WTC11 (cell line): Measurements from ENCODE around the gene NELL1. TPM values are rescaled to one million over a fixed set of nuclear protein-coding genes. Genes with fewer than 3 reads are reported as not detected.

Source experiments
- ATAC-seq: fragments of 200-7000 bp; cut with Tn5 transposase; 2 replicates; pipeline ENCODE4 v1.10.0; 2021; ENCODE audit warnings: mild to moderate bottlenecking, moderate library complexity
- CTCF ChIA-PET: fragments of 300-600 bp; sonication (Branson Sonifier 250); formaldehyde crosslinking; loops from one replicate; lab custom pipeline; 2021; ENCODE audit warnings: antibody characterized with exemption; lab: Charles Lee
- POLR2A ChIA-PET: fragments of 350-600 bp; sonication (Branson Sonifier 250); formaldehyde crosslinking; loops from one replicate; lab custom pipeline; 2021; ENCODE audit warnings: antibody characterized with exemption; lab: Charles Lee
- DNase-seq: peaks from one replicate; pipeline ENCODE4 v3.0.0; 2021; ENCODE audit warnings: low spot score
- H3K27ac Mint-ChIP-seq: 2 replicates; pipeline ENCODE4 v1.8.0; 2021; ENCODE audit warnings: mixed read lengths
- H3K27me3 Mint-ChIP-seq: 2 replicates; pipeline ENCODE4 v1.8.0; 2021; ENCODE audit warnings: low read depth, mild to moderate bottlenecking, moderate library complexity, mixed read lengths
- H3K36me3 Mint-ChIP-seq: 2 replicates; pipeline ENCODE4 v1.8.0; 2021; ENCODE audit warnings: mixed read lengths
- H3K4me1 Mint-ChIP-seq: 2 replicates; pipeline ENCODE4 v1.8.0; 2022; ENCODE audit warnings: mixed read lengths
- H3K4me3 Mint-ChIP-seq: 2 replicates; pipeline ENCODE4 v1.8.0; 2021; ENCODE audit warnings: mild to moderate bottlenecking, moderate library complexity, mixed read lengths
- H3K9me3 Mint-ChIP-seq: 2 replicates; pipeline ENCODE4 v1.8.0; 2021; ENCODE audit warnings: mixed read lengths
- CREB1 ChIP-seq: sonication (generic); formaldehyde crosslinking; IDR thresholded peaks from 2 replicates; pipeline ENCODE4 v1.8.0; 2023; ENCODE audit warnings: mild to moderate bottlenecking, missing genetic modification reagents
- E2F1 ChIP-seq: sonication (generic); formaldehyde crosslinking; IDR thresholded peaks from 2 replicates; pipeline ENCODE4 v1.8.0; 2022; ENCODE audit warnings: mild to moderate bottlenecking, missing genetic modification reagents
- ESRRA ChIP-seq: sonication (generic); formaldehyde crosslinking; IDR thresholded peaks from 2 replicates; pipeline ENCODE4 v1.8.1; 2022; ENCODE audit warnings: mild to moderate bottlenecking, missing genetic modification reagents, borderline replicate concordance
- ETV6 ChIP-seq: sonication (generic); formaldehyde crosslinking; IDR thresholded peaks from 2 replicates; pipeline ENCODE4 v1.8.1; 2022; ENCODE audit warnings: mild to moderate bottlenecking, missing genetic modification reagents
- FOXJ3 ChIP-seq: sonication (generic); formaldehyde crosslinking; IDR thresholded peaks from 2 replicates; pipeline ENCODE4 v1.9.0; 2021; ENCODE audit warnings: missing genetic modification reagents, mild to moderate bottlenecking, borderline replicate concordance
- FOXP4 ChIP-seq: sonication (generic); formaldehyde crosslinking; IDR thresholded peaks from 2 replicates; pipeline ENCODE4 v1.8.0; 2022; ENCODE audit warnings: mild to moderate bottlenecking, missing genetic modification reagents
- IRF1 ChIP-seq: sonication (generic); formaldehyde crosslinking; IDR thresholded peaks from 2 replicates; pipeline ENCODE4 v1.8.0; 2023; ENCODE audit warnings: missing genetic modification reagents
- IRF2 ChIP-seq: sonication (generic); formaldehyde crosslinking; IDR thresholded peaks from 2 replicates; pipeline ENCODE4 v1.8.0; 2022; ENCODE audit warnings: low read depth, missing genetic modification reagents, borderline replicate concordance
- MXD4 ChIP-seq: fragments of 250-450 bp; sonication (Bioruptor Pico); IDR thresholded peaks from 2 replicates; pipeline ENCODE4 v1.8.0; 2021; ENCODE audit warnings: mild to moderate bottlenecking, moderate library complexity, borderline replicate concordance
- NFYB ChIP-seq: sonication (generic); formaldehyde crosslinking; conservative IDR thresholded peaks from 2 replicates; pipeline ENCODE4 v1.8.0; 2022; ENCODE audit warnings: low read depth, missing genetic modification reagents
- NR2C2 ChIP-seq: sonication (generic); formaldehyde crosslinking; IDR thresholded peaks from 2 replicates; pipeline ENCODE4 v1.8.0; 2022; ENCODE audit warnings: mild to moderate bottlenecking, missing genetic modification reagents
- NR3C1 ChIP-seq: sonication (generic); formaldehyde crosslinking; conservative IDR thresholded peaks from 2 replicates; pipeline ENCODE4 v1.8.1; 2023; ENCODE audit warnings: low read depth, mild to moderate bottlenecking, missing genetic modification reagents
- PRRX2 ChIP-seq: fragments of 250-450 bp; sonication (Bioruptor Pico); IDR thresholded peaks from 2 replicates; pipeline ENCODE4 v1.8.0; 2021; ENCODE audit warnings: mild to moderate bottlenecking
- SOX15 ChIP-seq: fragments of 250-450 bp; sonication (Bioruptor Pico); IDR thresholded peaks from 2 replicates; pipeline ENCODE4 v1.9.0; 2021; ENCODE audit warnings: mild to moderate bottlenecking
- ZBTB21 ChIP-seq: sonication (generic); formaldehyde crosslinking; IDR thresholded peaks from 2 replicates; pipeline ENCODE4 v1.8.1; 2023; ENCODE audit warnings: mild to moderate bottlenecking, missing genetic modification reagents, borderline replicate concordance
- ZMAT4 ChIP-seq: fragments of 250-450 bp; sonication (Bioruptor Pico); IDR thresholded peaks from 2 replicates; pipeline ENCODE4 v1.9.0; 2021; ENCODE audit warnings: mild to moderate bottlenecking
- ZNF532 ChIP-seq: fragments of 250-450 bp; sonication (Bioruptor Pico); IDR thresholded peaks from 2 replicates; pipeline ENCODE4 v1.9.0; 2021; ENCODE audit warnings: mild to moderate bottlenecking, borderline replicate concordance
- total RNA-seq: library from RNA; stranded (reverse); gene quantifications from 3 replicates; pipeline ENCODE4 v1.2.3, GENCODE V29; 2021
- TF ChIP-seq, protein P1 (sequence below): sonication (generic); formaldehyde crosslinking; IDR thresholded peaks from 2 replicates; pipeline ENCODE4 v1.8.1; 2023; ENCODE audit warnings: mild to moderate bottlenecking, missing genetic modification reagents, moderate library complexity
- TF ChIP-seq, protein P2 (sequence below): sonication (generic); formaldehyde crosslinking; conservative IDR thresholded peaks from 2 replicates; pipeline ENCODE4 v1.8.1; 2023; ENCODE audit warnings: mild to moderate bottlenecking, low read depth, missing genetic modification reagents, moderate library complexity
- TF ChIP-seq, protein P3 (sequence below): sonication (generic); formaldehyde crosslinking; IDR thresholded peaks from 2 replicates; pipeline ENCODE4 v1.8.0; 2022; ENCODE audit warnings: mild to moderate bottlenecking, missing genetic modification reagents
- TF ChIP-seq, protein P4 (sequence below): sonication (generic); formaldehyde crosslinking; IDR thresholded peaks from 2 replicates; pipeline ENCODE4 v1.8.1; 2022; ENCODE audit warnings: low read depth, missing genetic modification reagents, borderline replicate concordance

The NELL1 gene
- total RNA-seq, 1 experiment from 2014 or later = 1.8 TPM

DNA sequence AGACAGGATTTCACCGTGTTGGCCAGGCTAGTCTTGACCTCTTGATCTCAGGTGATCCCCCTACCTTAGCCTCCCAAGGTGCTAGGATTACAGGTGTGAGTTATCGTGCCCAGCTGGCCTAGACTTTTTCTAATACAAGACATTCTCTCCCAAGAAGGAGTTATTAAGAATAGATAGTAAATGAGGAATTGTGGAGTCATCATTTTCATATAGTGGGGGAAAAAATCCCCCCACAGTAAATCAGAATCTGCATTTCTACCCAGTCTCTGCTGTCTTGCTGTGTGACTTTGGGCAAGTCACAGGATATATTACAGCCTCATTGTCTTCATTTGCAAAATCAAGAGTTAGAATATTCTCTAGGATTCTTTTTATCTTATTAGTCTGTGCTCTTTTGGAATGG lies 48.4 kb upstream of the NELL1 start:
- TF ChIP-seq SOX15 (no peak), FOXP4 (CRISPR knock-in tag) (no peak), ETV6 (CRISPR knock-in tag) (no peak), IRF1 (CRISPR knock-in tag) (no peak), NR2C2 (CRISPR knock-in tag) (no peak), ZBTB21 (CRISPR knock-in tag) (no peak), ZNF532 (no peak), NFYB (CRISPR knock-in tag) (no peak), NR3C1 (CRISPR knock-in tag) (no peak), CREB1 (CRISPR knock-in tag) (no peak)
- TF ChIP-seq, protein P1, sequence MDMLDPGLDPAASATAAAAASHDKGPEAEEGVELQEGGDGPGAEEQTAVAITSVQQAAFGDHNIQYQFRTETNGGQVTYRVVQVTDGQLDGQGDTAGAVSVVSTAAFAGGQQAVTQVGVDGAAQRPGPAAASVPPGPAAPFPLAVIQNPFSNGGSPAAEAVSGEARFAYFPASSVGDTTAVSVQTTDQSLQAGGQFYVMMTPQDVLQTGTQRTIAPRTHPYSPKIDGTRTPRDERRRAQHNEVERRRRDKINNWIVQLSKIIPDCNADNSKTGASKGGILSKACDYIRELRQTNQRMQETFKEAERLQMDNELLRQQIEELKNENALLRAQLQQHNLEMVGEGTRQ = no peak
- ChIA-PET CTCF (interaction anchor here (0.7 to 4.3 kb wide), 5 partner anchors 9 to 493 kb away, joined by 3 to 33 read pairs (median 3); no protein-coding TSS in a partner anchor), POLR2A (no interaction called here)
- no peak overlapping the region for H3K4me3 Mint-ChIP-seq
- DNase-seq = no peak
- ATAC-seq = no peak
- H3K9me3 Mint-ChIP-seq = no peaks in the 10 kb centered on the region
- H3K36me3 Mint-ChIP-seq = no peaks in the 10 kb centered on the region
- H3K4me1 Mint-ChIP-seq = peaks cover 39% of the 10 kb centered on the region
- peaks cover 5% of the 10 kb centered on the region; the same call in 1 of the 2 replicates for H3K27me3 Mint-ChIP-seq
- H3K27ac Mint-ChIP-seq = peak overlapping the region; percentile 67

- peaks cover 5% of the 10 kb centered on the region; the same call in 1 of the 2 replicates for H3K27me3 Mint-ChIP-seq
- no peaks in the 10 kb centered on the region for H3K36me3 Mint-ChIP-seq
- CTCF ChIA-PET = interaction anchor here (0.6 to 4.3 kb wide), 6 partner anchors 9 to 493 kb away, joined by 3 to 33 read pairs (median 3); no protein-coding TSS in a partner anchor
- POLR2A ChIA-PET = no interaction called here
- DNase-seq (peak; percentile 44), ATAC-seq (peak; percentile 80)
- H3K27ac Mint-ChIP-seq = peak overlapping the region; percentile 67
- H3K4me3 Mint-ChIP-seq = no peak overlapping the region
- H3K9me3 Mint-ChIP-seq = no peaks in the 10 kb centered on the region
- peaks cover 43% of the 10 kb centered on the region for H3K4me1 Mint-ChIP-seq
- TF ChIP-seq NR2C2 (CRISPR knock-in tag) (no peak), E2F1 (CRISPR knock-in tag) (no peak), MXD4 (CRISPR knock-in tag) (no peak), FOXJ3 (CRISPR knock-in tag) (no peak), ESRRA (CRISPR knock-in tag) (peak; percentile 80), ZMAT4 (CRISPR knock-in tag) (no peak), PRRX2 (CRISPR knock-in tag) (no peak), IRF2 (CRISPR knock-in tag) (no peak)
- TF ChIP-seq, protein P2, sequence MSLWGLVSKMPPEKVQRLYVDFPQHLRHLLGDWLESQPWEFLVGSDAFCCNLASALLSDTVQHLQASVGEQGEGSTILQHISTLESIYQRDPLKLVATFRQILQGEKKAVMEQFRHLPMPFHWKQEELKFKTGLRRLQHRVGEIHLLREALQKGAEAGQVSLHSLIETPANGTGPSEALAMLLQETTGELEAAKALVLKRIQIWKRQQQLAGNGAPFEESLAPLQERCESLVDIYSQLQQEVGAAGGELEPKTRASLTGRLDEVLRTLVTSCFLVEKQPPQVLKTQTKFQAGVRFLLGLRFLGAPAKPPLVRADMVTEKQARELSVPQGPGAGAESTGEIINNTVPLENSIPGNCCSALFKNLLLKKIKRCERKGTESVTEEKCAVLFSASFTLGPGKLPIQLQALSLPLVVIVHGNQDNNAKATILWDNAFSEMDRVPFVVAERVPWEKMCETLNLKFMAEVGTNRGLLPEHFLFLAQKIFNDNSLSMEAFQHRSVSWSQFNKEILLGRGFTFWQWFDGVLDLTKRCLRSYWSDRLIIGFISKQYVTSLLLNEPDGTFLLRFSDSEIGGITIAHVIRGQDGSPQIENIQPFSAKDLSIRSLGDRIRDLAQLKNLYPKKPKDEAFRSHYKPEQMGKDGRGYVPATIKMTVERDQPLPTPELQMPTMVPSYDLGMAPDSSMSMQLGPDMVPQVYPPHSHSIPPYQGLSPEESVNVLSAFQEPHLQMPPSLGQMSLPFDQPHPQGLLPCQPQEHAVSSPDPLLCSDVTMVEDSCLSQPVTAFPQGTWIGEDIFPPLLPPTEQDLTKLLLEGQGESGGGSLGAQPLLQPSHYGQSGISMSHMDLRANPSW (CRISPR knock-in tag) = no peak
- TF ChIP-seq, protein P3, sequence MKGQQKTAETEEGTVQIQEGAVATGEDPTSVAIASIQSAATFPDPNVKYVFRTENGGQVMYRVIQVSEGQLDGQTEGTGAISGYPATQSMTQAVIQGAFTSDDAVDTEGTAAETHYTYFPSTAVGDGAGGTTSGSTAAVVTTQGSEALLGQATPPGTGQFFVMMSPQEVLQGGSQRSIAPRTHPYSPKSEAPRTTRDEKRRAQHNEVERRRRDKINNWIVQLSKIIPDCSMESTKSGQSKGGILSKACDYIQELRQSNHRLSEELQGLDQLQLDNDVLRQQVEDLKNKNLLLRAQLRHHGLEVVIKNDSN (CRISPR knock-in tag) = no peak
- TF ChIP-seq, protein P4, sequence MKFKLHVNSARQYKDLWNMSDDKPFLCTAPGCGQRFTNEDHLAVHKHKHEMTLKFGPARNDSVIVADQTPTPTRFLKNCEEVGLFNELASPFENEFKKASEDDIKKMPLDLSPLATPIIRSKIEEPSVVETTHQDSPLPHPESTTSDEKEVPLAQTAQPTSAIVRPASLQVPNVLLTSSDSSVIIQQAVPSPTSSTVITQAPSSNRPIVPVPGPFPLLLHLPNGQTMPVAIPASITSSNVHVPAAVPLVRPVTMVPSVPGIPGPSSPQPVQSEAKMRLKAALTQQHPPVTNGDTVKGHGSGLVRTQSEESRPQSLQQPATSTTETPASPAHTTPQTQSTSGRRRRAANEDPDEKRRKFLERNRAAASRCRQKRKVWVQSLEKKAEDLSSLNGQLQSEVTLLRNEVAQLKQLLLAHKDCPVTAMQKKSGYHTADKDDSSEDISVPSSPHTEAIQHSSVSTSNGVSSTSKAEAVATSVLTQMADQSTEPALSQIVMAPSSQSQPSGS (CRISPR knock-in tag) = no peak
Observed at GRCh38 chr11:20621679-20622078, 47.7 kb upstream of the NELL1 start.
